ENCODE data around the gene CAPN5. TPM values are rescaled to one million over a fixed set of nuclear protein-coding genes. Genes with fewer than 3 reads are reported as not detected.

Gene CAPN5
- total and polyA plus RNA-seq, 10 of the 15 experiments (the other 5 are each of a cell fraction or from before 2014, with no cell fraction given), result 0.02 to 0.33 (median 0.07) TPM; not detected in 3

DNA sequence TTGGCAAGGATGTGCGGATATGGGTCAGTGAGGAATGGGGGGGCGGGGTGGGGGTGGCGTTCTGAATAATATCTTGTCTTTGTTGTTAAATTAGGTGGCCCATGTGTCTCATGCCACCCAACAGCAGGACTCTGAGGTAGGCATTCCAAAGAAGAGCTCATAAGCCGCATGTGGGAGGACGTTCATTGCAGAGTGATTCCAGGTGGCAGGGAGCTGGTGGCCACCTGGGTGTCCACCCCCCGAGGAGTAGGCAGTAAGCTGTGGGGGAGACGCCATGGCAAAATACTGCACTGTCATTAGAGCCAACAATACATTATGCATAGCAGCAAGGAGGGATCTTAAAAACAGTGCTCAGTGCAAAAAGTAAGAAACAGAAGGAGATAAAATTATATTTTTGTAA lies 14.3 kb upstream of the CAPN5 start:
- no peak overlapping the region for H3K9ac ChIP-seq (ENCODE audit: control insufficient read depth, insufficient read depth, low read length)
- WGBS (ENCODE audit: insufficient coverage, insufficient replicate concordance, low lambda C conversion rate, missing lambda C conversion rate), result 24% methylated on average over 7 of the region's 7 CpGs
- RAD21 ChIA-PET (ENCODE audit: unreplicated experiment), result interaction anchor here (0.6 kb wide), 1 partner anchor 38 kb away, joined by 3 read pairs; no protein-coding TSS in a partner anchor
- no TSS peak for BruUV-seq (replicated peaks)
- no peak for DNase-seq (ENCODE audit: low read depth, low spot score)
- H3K4me2 ChIP-seq (ENCODE audit: control insufficient read depth, insufficient read depth), result no peak overlapping the region
- FAIRE-seq, result no peak
- ATAC-seq, result no peak
- in situ Hi-C loops (cut with MboI), result no loop called here
- CTCF ChIA-PET, result interaction anchor here (0.7 to 2.7 kb wide), 2 partner anchors 39 to 131 kb away, joined by 3 to 19 read pairs; no protein-coding TSS in a partner anchor
- no peaks in the 10 kb centered on the region for H3K79me2 ChIP-seq (ENCODE audit: control insufficient read depth, insufficient read depth, low read length)
- POLR2A ChIA-PET, result no interaction called here
- H3K27ac ChIP-seq (ENCODE audit: control insufficient read depth, insufficient read depth), result no peak overlapping the region
- no peaks in the 10 kb centered on the region for H3K36me3 ChIP-seq (ENCODE audit: control insufficient read depth in 2 of 2, insufficient read depth in 2 of 2, low read length in 1 of 2)
- peaks cover 2% of the 10 kb centered on the region; the same call in 1 of the 3 replicates for H3K9me3 ChIP-seq (replicated peaks; ENCODE audit: control insufficient read depth, insufficient read depth, low read length)
- SMC1A ChIA-PET (ENCODE audit: uncharacterized antibody, unreplicated experiment), result interaction anchor here (3.2 kb wide), 1 partner anchor 39 kb away, joined by 8 read pairs; no protein-coding TSS in a partner anchor
- H3K4me1 ChIP-seq (ENCODE audit: control insufficient read depth, insufficient read depth, low read length), result no peaks in the 10 kb centered on the region
- H3K4me3 ChIP-seq, result no peak overlapping the region
- TF ChIP-seq RBBP5 (conservative IDR thresholded peaks at IDR 0.05), result no peak
- no peak for TF ChIP-seq NR2C2 (IDR thresholded peaks at IDR 0.05; ENCODE audit: borderline replicate concordance, control insufficient read depth, insufficient read length, low read depth)
- no peak for TF ChIP-seq IRF4 (IDR thresholded peaks at IDR 0.05; ENCODE audit: low read depth, low read length)
- no peak for TF ChIP-seq JUNB (IDR thresholded peaks at IDR 0.05)
- TF ChIP-seq HDGF (IDR thresholded peaks at IDR 0.05), result no peak
- no peak for TF ChIP-seq BHLHE40 (IDR thresholded peaks at IDR 0.05; ENCODE audit: borderline replicate concordance in 1 of 2, low read depth in 2 of 2, low read length in 1 of 2)
- TF ChIP-seq CBX3 (IDR thresholded peaks at IDR 0.05; ENCODE audit: borderline replicate concordance, low read depth), result no peak
- TF ChIP-seq, protein P1, sequence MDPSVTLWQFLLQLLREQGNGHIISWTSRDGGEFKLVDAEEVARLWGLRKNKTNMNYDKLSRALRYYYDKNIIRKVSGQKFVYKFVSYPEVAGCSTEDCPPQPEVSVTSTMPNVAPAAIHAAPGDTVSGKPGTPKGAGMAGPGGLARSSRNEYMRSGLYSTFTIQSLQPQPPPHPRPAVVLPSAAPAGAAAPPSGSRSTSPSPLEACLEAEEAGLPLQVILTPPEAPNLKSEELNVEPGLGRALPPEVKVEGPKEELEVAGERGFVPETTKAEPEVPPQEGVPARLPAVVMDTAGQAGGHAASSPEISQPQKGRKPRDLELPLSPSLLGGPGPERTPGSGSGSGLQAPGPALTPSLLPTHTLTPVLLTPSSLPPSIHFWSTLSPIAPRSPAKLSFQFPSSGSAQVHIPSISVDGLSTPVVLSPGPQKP (IDR thresholded peaks at IDR 0.05; ENCODE audit: low read depth, low read length), result no peak
- no peak for TF ChIP-seq LARP7 (IDR thresholded peaks at IDR 0.05)
- no peak for TF ChIP-seq HSF1 (IDR thresholded peaks at IDR 0.05; ENCODE audit: low read depth, low read length)
- no peak for TF ChIP-seq SREBF1 (IDR thresholded peaks at IDR 0.05; ENCODE audit: low read length)
- no peak for TF ChIP-seq SMAD1 (IDR thresholded peaks at IDR 0.05; ENCODE audit: low read depth, partially characterized antibody)
- no peak for TF ChIP-seq SMAD5 (IDR thresholded peaks at IDR 0.05; ENCODE audit: low read depth)
- no peak for TF ChIP-seq ZNF24 (IDR thresholded peaks at IDR 0.05)
- TF ChIP-seq SUZ12 (IDR thresholded peaks at IDR 0.05; ENCODE audit: unreplicated experiment), result no peak
- H2AFZ ChIP-seq (ENCODE audit: control insufficient read depth, low read depth, low read length), result no peak overlapping the region
- H4K20me1 ChIP-seq (ENCODE audit: control insufficient read depth, insufficient read depth), result no peaks in the 10 kb centered on the region; the same call in 1 of the 2 replicates
- no peaks in the 10 kb centered on the region for H3K27me3 ChIP-seq (replicated peaks in 1 of 2; ENCODE audit: control insufficient read depth in 2 of 2, insufficient read depth in 2 of 2, low read length in 1 of 2)
- intact Hi-C loops (cut with micrococcal nuclease; ENCODE audit: unreplicated experiment), result no loop called here
